AML-193 (cell line): Measurements from ENCODE around the gene ZFYVE28.

Experiments used
- DNase-seq, 2 experiments: peaks; one replicate each; lab custom pipeline; 2025; lab: John Stamatoyannopoulos, UW

ZFYVE28 gene

DNA sequence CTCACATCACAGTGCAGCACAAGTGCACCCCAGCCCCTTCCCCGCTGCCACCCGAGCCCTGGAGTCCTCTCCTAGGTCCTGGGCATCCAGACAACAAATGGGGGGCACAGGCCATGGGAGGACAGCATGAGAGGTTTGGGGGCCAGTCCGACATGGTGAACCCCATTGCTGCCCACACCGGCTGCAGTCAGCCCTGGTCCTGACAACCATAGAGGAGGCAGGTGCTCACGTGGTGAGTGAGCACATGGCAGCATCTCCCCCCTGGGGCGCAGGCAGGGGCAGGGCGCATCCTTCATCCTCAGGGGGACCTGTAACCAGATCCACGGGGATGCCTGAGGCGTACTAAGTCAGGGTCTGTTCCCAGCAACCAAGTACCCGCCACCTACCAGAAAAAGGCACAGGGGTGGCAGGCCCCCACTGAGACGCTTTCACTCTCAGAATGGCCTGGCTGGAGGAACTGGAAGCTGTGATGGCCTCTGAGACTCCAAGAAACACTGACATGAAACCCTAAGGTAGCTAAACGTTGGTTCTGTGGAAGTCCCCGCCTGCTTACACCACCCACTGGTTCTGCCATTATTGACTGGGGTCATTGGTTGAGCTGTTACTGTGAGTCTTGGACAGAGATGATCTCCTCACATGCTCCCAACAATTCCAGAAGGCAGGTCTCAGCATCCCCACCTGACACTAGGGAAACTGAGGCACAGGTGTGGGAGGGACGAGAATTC is 6.5 kb downstream of the ZFYVE28 start:
- no peak for DNase-seq

DNA sequence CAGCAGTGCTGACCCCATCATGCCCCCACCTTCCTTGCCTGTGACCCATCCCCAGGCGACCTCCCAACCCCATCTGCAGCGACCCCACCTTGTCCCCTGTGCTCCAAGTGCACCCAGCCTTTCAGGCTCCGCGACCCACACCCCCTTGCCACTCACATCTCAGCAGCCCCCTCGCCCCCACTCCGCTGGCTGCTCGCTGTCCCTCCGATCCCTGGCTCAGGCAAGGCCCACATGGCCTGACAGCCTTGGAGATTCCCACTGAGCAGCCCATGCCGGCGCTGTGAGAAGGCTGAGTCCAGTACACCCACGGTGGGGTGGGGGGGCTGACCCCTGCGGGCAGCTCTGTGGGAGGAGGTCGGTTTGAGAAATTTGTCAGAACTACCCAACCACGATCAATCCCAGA is 9.1 kb downstream of the ZFYVE28 start:
- no peak for DNase-seq

- DNase-seq, result no peak
Measured at GRCh38 chr4:2408976-2409375, 9.5 kb downstream of the ZFYVE28 start.

DNA sequence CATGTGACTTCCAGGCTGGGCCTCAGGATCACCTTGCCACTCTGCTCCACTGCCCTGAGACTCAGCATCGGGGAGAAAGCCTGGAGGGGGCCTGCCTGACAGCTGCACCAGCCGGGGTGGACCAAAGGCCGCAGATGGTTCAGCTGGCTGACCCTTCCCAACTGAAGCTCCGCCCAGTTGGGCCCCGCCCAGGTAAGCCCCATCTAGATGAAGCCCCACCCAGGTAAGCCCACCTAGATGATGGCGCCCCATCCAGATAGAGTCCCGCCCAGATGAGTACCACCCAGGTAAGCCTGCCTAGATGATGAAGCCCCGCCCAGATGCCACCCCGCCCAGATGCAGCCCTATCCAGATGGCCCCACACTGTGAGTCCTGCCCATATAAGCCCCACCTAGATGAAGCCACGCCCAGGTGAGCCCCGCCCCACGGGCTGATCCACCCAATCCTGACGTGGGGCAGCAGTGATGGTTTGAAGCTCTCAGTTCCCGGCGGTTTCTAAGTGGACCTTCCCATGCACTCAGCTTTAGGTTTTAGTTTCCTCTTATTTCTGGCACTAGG is 10.0 kb downstream of the ZFYVE28 start:
- DNase-seq, result no peak

DNA sequence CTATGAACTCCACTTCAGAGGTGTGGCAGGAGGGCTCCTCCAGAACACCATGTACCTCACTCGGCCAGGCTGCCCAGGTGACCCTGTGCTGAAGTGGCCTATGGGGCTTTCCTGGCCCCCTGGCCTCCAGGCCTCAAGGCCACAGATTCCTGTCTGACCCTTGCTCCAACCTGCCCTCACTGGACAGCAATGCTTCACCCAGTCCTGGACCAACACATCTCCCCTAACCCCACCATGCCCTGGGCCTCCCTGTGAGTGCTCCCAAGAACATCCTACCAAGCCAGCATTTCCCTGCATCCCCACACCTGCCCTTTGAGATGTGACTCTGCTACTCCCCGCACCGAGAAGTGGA is 10.5 kb downstream of the ZFYVE28 start:
- DNase-seq, result no peak

- no peak for DNase-seq
Measured at GRCh38 chr4:2406920-2407319, 11.5 kb downstream of the ZFYVE28 start.

DNA sequence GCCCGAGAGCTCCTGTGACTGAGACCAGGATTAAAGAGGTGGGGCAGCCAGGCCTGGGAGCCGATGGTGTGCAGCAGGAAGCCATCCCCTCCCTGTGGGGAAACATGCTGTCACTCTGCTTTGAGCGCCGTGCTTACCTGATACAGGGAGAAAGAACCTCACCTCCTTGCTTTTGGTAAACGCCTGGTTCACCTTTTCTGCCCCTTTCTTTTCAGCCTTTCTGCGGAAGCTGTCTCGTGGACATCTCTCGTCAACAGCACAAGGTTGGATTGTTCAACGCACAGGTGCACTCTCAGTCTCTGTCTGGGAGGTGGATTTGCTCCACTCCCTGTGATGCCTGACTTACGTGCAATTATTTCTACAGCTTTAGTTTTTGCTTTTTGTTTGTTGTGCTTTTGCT is 12.0 kb downstream of the ZFYVE28 start:
- no peak for DNase-seq

GRCh38 chr4:2402941-2403340 is 15.5 kb downstream of the ZFYVE28 start:
- DNase-seq, result no peak

DNA sequence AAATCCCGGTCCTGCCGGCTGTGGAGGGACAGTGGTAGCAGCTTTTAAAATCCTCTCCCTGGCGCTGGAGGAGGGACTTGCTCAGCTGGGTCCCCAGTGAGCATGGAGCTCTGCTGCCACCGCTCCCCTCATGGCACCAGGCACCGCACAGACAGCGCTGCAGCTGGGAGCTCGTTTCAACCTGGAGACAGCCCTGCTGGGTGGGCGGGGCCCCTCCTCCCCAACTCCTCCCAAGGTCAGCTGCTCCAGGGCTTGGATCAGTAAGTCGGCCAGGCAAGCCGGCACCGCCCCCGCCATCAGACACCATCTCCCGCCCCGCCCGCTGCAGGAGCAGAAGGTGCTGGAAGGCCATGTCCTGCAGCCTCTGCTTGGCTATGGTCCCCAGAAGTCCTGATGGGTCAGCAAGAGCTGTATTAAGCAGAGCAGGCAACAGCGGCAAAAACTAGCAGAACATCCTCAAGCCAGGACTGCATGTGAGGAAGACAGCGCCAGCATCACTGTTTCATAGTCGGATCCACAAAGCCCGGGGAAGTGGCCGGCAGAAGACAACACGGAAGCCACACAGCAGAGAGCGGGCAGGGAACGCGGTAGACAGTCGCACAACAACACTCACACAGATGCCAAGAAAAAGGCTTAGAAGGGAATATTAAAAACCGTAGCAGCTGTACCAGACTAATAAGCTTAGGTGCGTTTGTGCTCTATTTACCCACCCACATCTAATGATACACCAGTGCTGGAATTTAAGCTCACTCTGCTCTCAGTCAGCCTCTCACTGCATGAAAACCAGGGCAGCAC is 16.2 kb downstream of the ZFYVE28 start:
- no peak for DNase-seq

GRCh38 chr4:2401610-2401983 is 16.8 kb downstream of the ZFYVE28 start:
- DNase-seq, result no peak

DNA sequence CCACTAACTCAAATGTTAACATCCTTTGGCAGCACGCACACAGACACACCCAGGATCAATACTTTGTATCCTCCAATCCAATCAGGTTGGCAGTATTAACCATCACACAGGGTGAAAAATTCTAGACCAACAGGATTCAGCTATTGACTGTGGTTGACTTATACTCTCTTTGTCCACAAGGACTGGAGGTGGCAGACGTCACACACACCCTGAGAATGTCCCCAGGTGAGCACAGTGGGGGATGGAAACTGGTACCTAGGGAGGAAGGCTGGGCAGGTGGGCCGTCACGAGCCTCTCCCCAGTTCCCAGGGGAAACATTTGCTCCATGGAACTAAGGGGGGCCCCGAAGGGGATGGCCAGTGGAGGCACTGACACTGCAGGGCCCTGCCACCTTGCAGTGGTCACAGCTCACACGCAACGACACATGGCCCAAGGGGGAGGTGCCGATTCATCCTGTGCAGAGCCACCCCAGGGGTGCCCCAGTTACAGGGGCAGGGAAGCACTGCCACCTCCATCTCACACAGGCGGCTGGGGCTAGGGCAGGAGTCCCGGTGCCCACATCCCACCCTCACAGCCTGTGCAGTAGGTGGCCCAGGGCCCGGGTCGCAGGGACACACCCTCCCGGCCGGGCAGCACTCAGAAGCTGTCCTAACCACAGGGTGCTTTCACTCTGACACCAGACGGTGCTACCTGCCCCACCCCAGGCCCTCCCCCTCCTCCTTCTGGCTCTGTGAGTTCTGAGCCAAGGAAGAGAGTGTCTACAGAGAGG is 17.4 kb downstream of the ZFYVE28 start:
- no peak for DNase-seq

- no peak for DNase-seq
Measured at GRCh38 chr4:2399631-2400190, 18.7 kb downstream of the ZFYVE28 start.

GRCh38 chr4:2399216-2399615 is 19.2 kb downstream of the ZFYVE28 start:
- no peak for DNase-seq

GRCh38 chr4:2397596-2398379 is 20.7 kb downstream of the ZFYVE28 start:
- no peak for DNase-seq

DNA sequence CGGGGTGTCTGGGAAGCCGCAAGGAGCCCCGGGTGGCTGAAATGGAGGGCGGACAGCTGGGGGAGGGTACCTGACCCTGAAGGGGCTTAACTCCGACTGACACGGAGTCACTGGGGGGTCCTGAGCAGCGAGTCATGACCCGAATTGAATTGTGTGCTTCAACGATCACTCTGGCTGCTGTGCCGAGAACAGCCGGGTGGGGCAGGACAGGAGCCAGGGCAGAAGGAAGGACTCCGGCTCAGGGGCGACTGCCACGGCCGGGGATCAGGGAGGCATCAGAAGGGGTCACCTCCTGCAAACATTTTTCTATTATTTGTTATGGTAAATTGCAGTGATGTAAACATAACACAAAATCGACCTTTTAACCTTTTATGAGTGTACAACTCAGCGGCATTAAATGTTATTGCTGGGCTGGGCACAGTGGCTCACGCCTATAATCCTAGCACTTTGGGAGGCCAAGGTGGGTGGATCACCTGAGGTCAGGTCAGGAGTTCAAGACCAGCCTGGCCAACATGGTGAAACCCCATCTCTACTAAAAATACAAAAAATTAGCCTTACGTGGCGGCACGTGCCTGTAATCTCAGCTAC is 21.6 kb downstream of the ZFYVE28 start:
- DNase-seq, result no peak

- DNase-seq, result no peak
Measured at GRCh38 chr4:2395584-2395983, 22.9 kb downstream of the ZFYVE28 start.

DNA sequence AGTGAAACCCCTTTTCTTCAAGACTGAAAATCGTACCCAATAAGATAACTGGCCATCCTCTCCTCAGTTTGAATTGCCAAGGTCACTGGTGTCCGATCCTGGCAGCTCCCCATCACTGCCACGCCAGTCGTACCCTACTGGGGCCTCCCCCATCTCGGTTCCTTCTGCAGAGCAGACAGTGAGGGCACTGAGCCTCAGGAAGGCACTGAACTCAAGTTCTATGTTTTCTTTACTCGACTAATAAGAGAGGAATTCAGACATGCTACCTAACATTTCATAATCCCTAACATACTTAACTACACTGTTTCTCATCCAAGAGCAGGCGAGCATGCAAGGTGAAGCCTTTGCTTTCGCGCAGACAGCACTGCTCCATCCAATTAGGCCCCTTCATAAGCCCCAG is 23.4 kb downstream of the ZFYVE28 start:
- no peak for DNase-seq

DNA sequence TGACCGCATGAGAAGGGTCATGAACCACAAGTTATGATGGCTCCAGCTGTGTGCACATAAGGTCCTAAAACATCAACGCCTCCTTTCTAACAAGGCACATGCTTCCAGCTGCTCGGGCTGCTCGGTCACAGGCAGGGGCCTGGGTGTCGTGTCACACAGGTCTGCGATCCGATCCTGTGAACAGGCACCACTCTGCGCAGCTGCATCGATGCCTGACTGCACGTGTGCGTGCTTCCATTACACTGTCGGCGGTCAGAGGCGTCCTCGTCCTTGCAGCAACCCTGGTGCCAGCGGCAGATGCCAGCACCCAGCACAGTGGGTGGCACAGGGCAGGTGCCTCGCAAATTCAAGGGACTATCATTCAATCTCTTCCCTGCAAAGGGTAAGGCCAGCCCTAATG is 23.9 kb downstream of the ZFYVE28 start:
- no peak for DNase-seq

GRCh38 chr4:2393353-2394270 is 24.8 kb downstream of the ZFYVE28 start:
- no peak for DNase-seq

DNA sequence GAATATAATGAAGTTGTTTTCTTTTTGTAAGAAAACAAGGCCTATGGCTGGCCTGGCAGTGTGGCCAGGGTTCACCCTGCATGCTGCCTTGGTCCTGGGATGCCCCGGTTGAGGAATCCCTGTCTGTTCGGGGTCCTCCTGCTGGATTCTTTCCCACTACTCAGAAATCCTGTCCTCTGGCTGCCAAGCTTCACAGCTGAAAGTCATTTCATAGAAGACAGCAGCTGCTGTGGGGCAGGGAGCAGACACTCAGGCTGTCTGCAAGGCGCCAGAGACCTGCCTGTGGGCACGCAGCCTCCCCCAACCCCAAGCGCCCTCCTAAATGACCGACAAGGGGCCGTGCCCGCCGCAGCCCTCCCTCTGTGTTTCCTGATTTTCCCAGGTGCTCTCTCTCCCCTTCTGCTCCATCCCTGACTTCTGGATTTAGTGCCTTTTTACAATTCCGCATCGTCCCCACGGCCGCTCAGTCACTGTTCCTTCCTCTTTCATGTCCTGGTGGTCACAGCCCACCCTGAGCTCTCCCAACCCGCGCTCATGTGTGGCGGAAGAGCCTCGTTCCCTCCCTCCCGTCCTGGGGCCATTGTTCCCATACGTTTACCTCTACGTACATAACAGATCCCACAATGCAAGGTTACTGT is 27.5 kb downstream of the ZFYVE28 start:
- DNase-seq, result no peak
